SK-N-SH treated with all-trans-retinoic acid at 6 μM for 48 hours (cell line): ENCODE results near the gene TMEM134.

Source experiments
- ATAC-seq: fragments of 200-7000 bp; cut with Tn5 transposase; 3 replicates; pipeline ENCODE4 v1.9.1; 2020; ENCODE audit warnings: mild to moderate bottlenecking, moderate library complexity
- ARNTL ChIP-seq: fragments of 450-650 bp; formaldehyde crosslinking; IDR thresholded peaks from 2 replicates; pipeline ENCODE4 v1.5.0; 2020; ENCODE audit warnings: low read depth, mild to moderate bottlenecking, moderate library complexity, borderline replicate concordance
- BACH2 ChIP-seq: fragments of 250-450 bp; sonication (Bioruptor Pico); IDR thresholded peaks from 2 replicates; pipeline ENCODE4 v1.9.0; 2021; ENCODE audit warnings: mild to moderate bottlenecking, borderline replicate concordance
- CREB5 ChIP-seq: fragments of 250-450 bp; sonication (Bioruptor Pico); IDR thresholded peaks from 2 replicates; pipeline ENCODE4 v1.5.1; 2020; ENCODE audit warnings: low read depth, mild to moderate bottlenecking, moderate library complexity
- CSDC2 ChIP-seq: fragments of 250-450 bp; sonication (Bioruptor Pico); IDR thresholded peaks from 2 replicates; pipeline ENCODE4 v1.5.0; 2020; ENCODE audit warnings: mild to moderate bottlenecking, moderate library complexity
- CSRNP3 ChIP-seq: fragments of 250-450 bp; sonication (Bioruptor Pico); IDR thresholded peaks from 2 replicates; pipeline ENCODE4 v1.5.1; 2021; ENCODE audit warnings: mild to moderate bottlenecking, moderate library complexity
- OSR1 ChIP-seq: fragments of 250-450 bp; sonication (Bioruptor Pico); IDR thresholded peaks from 2 replicates; pipeline ENCODE4 v1.8.0; 2022; ENCODE audit warnings: moderate library complexity, mild to moderate bottlenecking, inconsistent platforms
- PATZ1 ChIP-seq: fragments of 250-450 bp; sonication (Bioruptor Pico); IDR thresholded peaks from 2 replicates; pipeline ENCODE4 v1.8.0; 2020; ENCODE audit warnings: mild to moderate bottlenecking, moderate library complexity, borderline replicate concordance
- RARB ChIP-seq: fragments of 250-450 bp; sonication (Bioruptor Pico); IDR thresholded peaks from 2 replicates; pipeline ENCODE4 v1.8.0; 2021; ENCODE audit warnings: mild to moderate bottlenecking, moderate library complexity
- SNAI2 ChIP-seq: fragments of 250-450 bp; sonication (Bioruptor Pico); IDR thresholded peaks from 2 replicates; pipeline ENCODE4 v1.5.0; 2020; ENCODE audit warnings: mild to moderate bottlenecking, moderate library complexity
- TCF4 ChIP-seq: fragments of 250-450 bp; sonication (Bioruptor Pico); IDR thresholded peaks from 2 replicates; pipeline ENCODE4 v1.8.0; 2021; ENCODE audit warnings: mild to moderate bottlenecking, moderate library complexity, borderline replicate concordance
- TOX ChIP-seq: fragments of 250-450 bp; sonication (Bioruptor Pico); IDR thresholded peaks from 2 replicates; pipeline ENCODE4 v1.8.0; 2021; ENCODE audit warnings: mild to moderate bottlenecking, moderate library complexity, borderline replicate concordance
- TSHZ2 ChIP-seq: fragments of 250-450 bp; sonication (Bioruptor Pico); IDR thresholded peaks from 2 replicates; pipeline ENCODE4 v1.5.0; 2020; ENCODE audit warnings: mild to moderate bottlenecking, moderate library complexity
- ZC3H10 ChIP-seq: fragments of 250-450 bp; sonication (Bioruptor Pico); IDR thresholded peaks from 2 replicates; pipeline ENCODE4 v1.5.1; 2021; ENCODE audit warnings: mild to moderate bottlenecking, moderate library complexity
- ZFP3 ChIP-seq: fragments of 250-450 bp; sonication (Bioruptor Pico); IDR thresholded peaks from 2 replicates; pipeline ENCODE4 v1.5.0; 2020; ENCODE audit warnings: mild to moderate bottlenecking, moderate library complexity
- ZFP30 ChIP-seq: fragments of 450-650 bp; formaldehyde crosslinking; IDR thresholded peaks from 2 replicates; pipeline ENCODE4 v1.5.0; 2022; ENCODE audit warnings: mild to moderate bottlenecking, moderate library complexity
- ZNF565 ChIP-seq: fragments of 450-650 bp; formaldehyde crosslinking; conservative IDR thresholded peaks from 2 replicates; pipeline ENCODE4 v1.5.0; 2020; ENCODE audit warnings: low read depth, mild to moderate bottlenecking, moderate library complexity
- ZNF8 ChIP-seq: fragments of 450-650 bp; formaldehyde crosslinking; IDR thresholded peaks from 2 replicates; pipeline ENCODE4 v1.5.0; 2020; ENCODE audit warnings: mild to moderate bottlenecking, moderate library complexity

TMEM134 gene

GRCh38 chr11:67422891-67423290 lies 46.2 kb downstream of the TMEM134 start:
- ATAC-seq: no peak
- TF ChIP-seq OSR1 (CRISPR knock-in tag) (no peak), PATZ1 (no peak), ZNF565 (no peak), TCF4 (CRISPR knock-in tag) (no peak), CREB5 (CRISPR knock-in tag) (no peak), ARNTL (CRISPR knock-in tag) (no peak), ZNF8 (no peak), TOX (no peak), BACH2 (CRISPR knock-in tag) (no peak), ZC3H10 (no peak), ZFP3 (no peak)

- ATAC-seq: no peak
- TF ChIP-seq CSRNP3: no peak
- no peak for TF ChIP-seq CSDC2 (CRISPR knock-in tag)
- TF ChIP-seq PATZ1: no peak
- no peak for TF ChIP-seq ZNF565
- TF ChIP-seq RARB (CRISPR knock-in tag): no peak
- TF ChIP-seq ZC3H10: no peak
- no peak for TF ChIP-seq TSHZ2 (CRISPR knock-in tag)
- TF ChIP-seq TOX: no peak
- no peak for TF ChIP-seq SNAI2 (CRISPR knock-in tag)
- no peak for TF ChIP-seq CREB5 (CRISPR knock-in tag)
- TF ChIP-seq ZFP30 (CRISPR knock-in tag): no peak
- TF ChIP-seq OSR1 (CRISPR knock-in tag): no peak
- TF ChIP-seq, all 23 proteins: peak for 0
These were observed 47.5 kb downstream of the TMEM134 start for GRCh38 chr11:67421430-67422031.

- ATAC-seq: peak; percentile 93
These were observed 48.2 kb downstream of the TMEM134 start for GRCh38 chr11:67420646-67421429.

More at GRCh38 chr11:67420646-67421429, 48.2 kb downstream of the TMEM134 start:
- TF ChIP-seq TOX: no peak
- TF ChIP-seq ZFP3: peak; percentile 47; the same call in 1 of the 2 replicates
